GM19438 (cell line): Measurements from ENCODE around the gene KRTAP21-2.
"Not testable (repeated sequence)": the region's sequence is repeated elsewhere in the genome, so short reads cannot be mapped to it uniquely, and the experiment has no call there.

Experiments
- ATAC-seq: cut with Tn5 transposase; IDR thresholded peaks from one replicate; pipeline ENCODE4 v1.9.1; 2021; ENCODE audit warnings: low read depth; ENCODE audit not compliant: unreplicated experiment

KRTAP21-2 gene

GRCh38 chr21:30747159-30747558 lies at the start of gene KRTAP21-2:
KRTAP21-2 (minus strand) TSS chr21:30747259; CDS start chr21:30747202, 57 bp downstream.
- ATAC-seq: no peak

DNA sequence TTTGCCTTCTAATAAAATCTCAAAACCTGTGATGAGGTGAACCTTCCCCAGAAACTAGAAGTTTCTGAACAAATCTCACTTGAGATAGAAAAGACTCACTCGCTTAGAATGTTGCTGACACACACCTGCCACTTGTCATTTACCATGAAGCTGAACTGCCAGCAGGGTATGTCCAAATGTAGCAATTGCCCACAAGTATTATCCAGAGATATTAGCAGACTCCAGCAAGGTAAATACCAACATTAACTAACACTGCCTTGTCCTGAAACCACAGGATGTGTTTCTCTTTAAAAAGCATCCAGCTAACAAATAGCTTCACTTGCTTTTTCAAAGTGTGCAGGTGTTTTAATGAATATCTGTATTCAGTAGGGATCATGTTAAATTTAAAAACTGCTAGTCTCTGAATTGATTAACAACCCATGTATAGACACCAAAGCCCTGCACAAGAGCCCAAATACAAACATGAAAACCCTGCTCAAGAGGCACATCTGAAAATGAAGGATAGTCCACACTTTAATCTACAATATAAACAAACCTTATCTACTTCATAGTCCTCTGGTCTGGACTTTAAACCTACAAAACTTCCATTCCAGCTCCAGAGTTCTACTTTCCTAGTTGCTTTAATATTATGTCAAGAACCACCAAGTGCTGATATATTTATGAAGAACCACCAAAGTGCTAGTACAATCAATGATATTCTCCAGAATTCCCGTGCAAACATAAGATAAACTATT lies 46.7 kb upstream of the KRTAP21-2 start:
- no peak for ATAC-seq

GRCh38 chr21:30779249-30779648 lies 32.2 kb upstream of the KRTAP21-2 start:
- no peak for ATAC-seq

- no peak for ATAC-seq
Observed at GRCh38 chr21:30769724-30770431, 22.8 kb upstream of the KRTAP21-2 start.

DNA sequence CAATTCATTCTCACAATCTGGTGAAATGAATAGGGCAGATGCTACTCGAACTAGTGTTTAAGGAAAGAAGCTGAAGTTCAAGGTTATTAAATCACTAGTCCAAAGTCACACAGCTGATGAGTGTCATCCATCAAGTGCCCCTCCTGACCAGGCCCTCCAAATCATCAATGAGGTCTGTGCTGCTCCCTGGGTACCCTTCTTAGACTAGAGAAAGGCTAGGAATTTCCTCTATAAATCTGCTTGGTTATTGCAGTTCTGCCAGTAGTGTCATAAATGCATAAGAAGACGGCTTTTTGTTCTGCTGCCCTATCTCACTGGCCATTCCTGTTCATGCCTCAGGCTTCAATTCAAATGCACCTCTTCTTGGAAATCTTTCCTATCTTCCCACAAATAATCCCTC lies 13.7 kb upstream of the KRTAP21-2 start:
- ATAC-seq: no peak

DNA sequence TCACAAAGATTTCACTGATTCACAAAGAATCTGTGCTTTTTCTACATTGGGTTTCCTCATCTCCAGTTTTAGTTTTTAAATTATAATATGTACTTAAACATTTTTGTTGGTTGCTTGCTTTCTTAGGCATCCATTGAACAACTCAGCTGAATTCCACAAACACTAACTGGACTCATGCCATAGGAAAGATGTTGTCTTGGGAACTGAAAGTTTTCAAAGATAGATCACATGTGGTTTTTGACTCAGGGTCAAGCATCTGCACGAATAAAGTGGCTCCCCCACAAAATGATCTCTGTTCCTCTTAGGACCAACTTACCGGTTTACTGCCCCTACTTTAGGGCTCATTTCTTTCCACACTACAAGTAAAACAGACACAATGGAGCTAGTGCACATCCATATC lies 11.2 kb upstream of the KRTAP21-2 start:
- ATAC-seq: no peak

DNA sequence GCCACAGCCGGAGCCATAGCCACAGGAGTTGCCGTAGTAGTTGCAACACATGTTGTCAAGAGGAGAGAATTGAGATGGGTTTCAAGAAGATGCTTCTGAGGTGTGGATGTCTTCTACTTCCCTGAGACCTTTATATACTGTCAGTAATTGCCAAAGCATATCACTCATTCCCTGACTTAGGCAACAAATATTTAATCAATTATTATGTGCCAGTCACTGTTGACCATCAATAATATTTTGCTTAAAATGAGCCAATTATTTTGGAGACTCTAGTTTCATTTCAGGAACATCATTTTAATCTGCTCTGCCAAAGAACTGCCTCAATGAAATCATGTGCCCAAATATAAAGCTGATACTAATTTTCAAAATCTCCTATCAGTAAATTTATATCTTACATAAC lies 8.3 kb upstream of the KRTAP21-2 start, which contains the start of gene KRTAP21-1:
KRTAP21-1 (minus strand) TSS at position 101 of the 400 bp plus-strand sequence; CDS start at position 51, 50 bp downstream.
- not testable (repeated sequence) for ATAC-seq

DNA sequence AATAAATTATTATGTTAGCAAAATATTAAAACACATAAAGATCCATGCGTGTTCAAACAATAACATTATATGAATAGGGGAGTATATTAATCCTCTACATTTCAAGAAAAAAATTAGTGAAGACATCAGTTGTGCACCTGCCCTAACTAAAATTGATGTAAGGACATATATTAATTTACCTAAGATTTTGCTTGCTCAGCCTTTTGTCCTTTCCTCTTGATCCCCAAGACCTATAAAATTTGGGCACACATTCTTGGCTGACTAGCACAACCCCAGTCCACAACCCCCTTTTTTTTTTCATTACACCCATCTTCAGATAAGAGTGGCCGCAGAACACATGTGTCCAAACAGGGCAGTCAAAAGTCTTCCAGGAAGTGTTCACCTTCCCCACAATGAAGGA lies 6.6 kb downstream of the KRTAP21-2 start:
- no peak for ATAC-seq

DNA sequence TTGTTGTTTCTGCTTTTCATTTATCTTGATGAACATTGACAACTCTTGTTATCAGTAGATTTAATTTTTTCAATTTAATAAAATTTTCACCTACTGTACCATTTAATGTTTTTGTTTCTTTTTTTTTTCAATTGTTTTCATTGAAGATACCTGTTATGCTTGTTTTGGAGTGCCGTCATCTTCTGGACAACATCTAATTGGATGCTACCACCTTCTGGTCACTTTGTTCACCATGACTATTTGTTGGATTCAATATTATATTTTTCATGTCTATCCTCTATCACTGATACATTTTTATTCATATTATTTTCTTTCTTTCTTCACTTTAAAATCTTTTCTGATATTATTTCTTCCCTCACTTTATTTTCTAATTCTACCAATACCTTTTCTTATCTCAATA lies 14.0 kb downstream of the KRTAP21-2 start:
- ATAC-seq: no peak

GRCh38 chr21:30726726-30727125 lies 20.3 kb downstream of the KRTAP21-2 start:
- no peak for ATAC-seq

DNA sequence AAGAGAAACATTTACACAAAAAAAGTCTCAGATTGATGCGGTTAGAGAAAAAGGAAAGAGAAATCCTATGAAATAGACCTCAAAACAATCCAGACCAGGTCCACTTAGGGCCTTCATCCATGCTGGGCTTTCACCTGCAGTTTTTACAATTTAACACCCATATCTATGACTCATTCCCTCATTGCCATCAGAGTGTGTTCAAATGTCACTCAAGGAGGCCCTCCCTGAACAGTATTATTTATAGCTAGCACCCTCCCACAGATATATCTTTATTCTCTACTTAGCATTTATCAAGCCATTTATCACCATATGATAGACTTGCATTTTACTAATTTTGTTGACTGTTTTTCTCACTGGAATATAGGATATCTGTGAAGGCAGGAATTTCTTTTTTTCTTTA lies 27.7 kb downstream of the KRTAP21-2 start:
- no peak for ATAC-seq

GRCh38 chr21:30718239-30718909 lies 28.7 kb downstream of the KRTAP21-2 start, which contains the start of gene KRTAP21-3:
KRTAP21-3 (minus strand) TSS chr21:30718777; CDS start chr21:30718759, 18 bp downstream.
- ATAC-seq: no peak

- no peak for ATAC-seq
Observed at GRCh38 chr21:30717105-30717504, 30.0 kb downstream of the KRTAP21-2 start.

DNA sequence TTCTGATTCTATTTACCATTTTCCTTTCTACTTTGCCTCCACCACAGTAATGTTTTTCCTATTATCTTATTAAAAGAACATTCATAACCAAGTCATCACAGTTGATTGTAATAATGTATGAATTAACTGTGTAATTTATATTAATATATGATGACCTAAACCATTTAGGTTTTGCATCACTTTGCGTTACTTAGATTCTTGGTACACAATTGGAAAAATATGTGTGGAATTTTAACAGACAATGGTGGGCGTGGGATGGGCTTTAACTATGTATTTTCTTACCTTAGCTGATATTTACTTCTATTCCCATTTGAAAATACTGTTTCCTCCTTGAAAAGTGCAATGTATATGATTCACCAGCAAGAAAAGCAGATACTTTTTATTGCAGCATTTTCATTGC lies 32.1 kb downstream of the KRTAP21-2 start:
- no peak for ATAC-seq

GRCh38 chr21:30714456-30714855 lies 32.6 kb downstream of the KRTAP21-2 start:
- ATAC-seq: no peak

DNA sequence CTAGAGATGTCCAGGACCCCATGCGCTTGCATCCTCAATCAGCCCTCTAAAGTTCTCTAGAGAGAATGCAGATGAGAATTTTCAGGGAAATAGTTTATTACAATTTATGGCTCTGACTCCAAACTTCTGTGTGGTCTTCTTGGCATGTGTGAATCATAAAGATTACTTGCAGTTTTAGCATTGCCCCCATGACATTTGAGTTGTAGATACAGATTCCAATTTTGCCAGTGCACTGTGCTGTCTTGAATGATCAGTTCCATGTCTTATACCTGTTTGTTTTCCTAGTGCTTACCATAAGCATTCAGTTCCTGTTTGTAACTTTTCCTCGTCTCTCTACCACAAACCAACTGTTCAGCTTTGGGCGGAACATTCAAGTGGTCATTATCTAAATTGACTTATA lies 33.3 kb downstream of the KRTAP21-2 start:
- no peak for ATAC-seq

DNA sequence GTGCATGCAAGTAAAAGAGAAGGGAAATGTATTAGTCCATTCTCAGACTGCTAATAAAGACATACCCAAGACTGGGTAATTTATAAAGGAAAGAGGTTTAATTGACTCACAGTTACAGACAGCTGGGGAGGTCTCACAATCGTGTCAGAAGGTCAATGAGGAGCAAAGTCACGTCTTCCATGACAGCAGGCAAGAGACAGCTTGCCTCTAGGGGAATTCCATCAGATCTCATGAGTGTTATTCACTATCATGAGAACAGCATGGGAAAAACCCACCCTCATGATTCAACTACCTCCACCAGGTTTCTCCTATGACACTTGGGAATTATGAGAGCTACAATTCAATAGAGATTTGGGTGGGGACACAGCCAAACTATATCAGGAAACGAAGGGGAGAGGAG lies 36.6 kb downstream of the KRTAP21-2 start:
- no peak for ATAC-seq

GRCh38 chr21:30707409-30707808 lies 39.6 kb downstream of the KRTAP21-2 start:
- no peak for ATAC-seq
